ENCODE results near the gene C2CD2L. TPM values are rescaled to one million over a fixed set of nuclear protein-coding genes. Genes with fewer than 3 reads are reported as not detected.
"Not testable (repeated sequence)": the region's sequence is repeated elsewhere in the genome, so short reads cannot be mapped to it uniquely, and the experiment has no call there.

C2CD2L gene
- total RNA-seq (2012; rRNA removed) (2.2 TPM in 2 replicates), polyA plus RNA-seq (2012; rRNA removed) (8.7 and 9.5 TPM in 2 replicates), Bru-seq, nascent RNA (percentile 45 among the genes with signal in this experiment), BruChase-seq, experiment 1, labeled RNA remaining after a 6-hour chase (percentile 50 among the genes with signal in this experiment), BruChase-seq, experiment 2, labeled RNA remaining after a 2-hour chase (percentile 49 among the genes with signal in this experiment)
- polyA plus RNA-seq (2012; cell fraction: cytosol; rRNA removed), result 3.7 and 6.9 TPM in 2 replicates
- polyA plus RNA-seq (2012; cell fraction: nucleus; rRNA removed; ENCODE audit: low replicate concordance), result 14.8 and 29.4 TPM in 2 replicates
- long read RNA-seq, full-length matches to known transcripts, result 6 of 10 reads
- long read RNA-seq, partial matches to known transcripts, result 3 of 10 reads
- long read RNA-seq, other reads (novel, unspliced or antisense), result 1 of 10 reads

- peak within 1 kb of the TSS; percentile 95 for H2AFZ ChIP-seq (replicated peaks; ENCODE audit: low read length, poor library complexity)
- H3K14ac ChIP-seq (replicated peaks; ENCODE audit: low read depth, low read length), result peak within 1 kb of the TSS; percentile 76
- H2BK20ac ChIP-seq (ENCODE audit: low read depth, low read length), result peak within 1 kb of the TSS; percentile 6; the same call in 1 of the 2 replicates
- no peaks in the 10 kb centered on the region for H3K9me3 ChIP-seq (ENCODE audit: control insufficient read depth, insufficient read depth, low read length)
- peaks cover 23% of the 10 kb centered on the region for H3K9me1 ChIP-seq (ENCODE audit: insufficient read depth, low read length)
- H3K27ac ChIP-seq (ENCODE audit: insufficient read depth, low read length), result peak within 1 kb of the TSS; percentile 73
- H3K36me3 ChIP-seq (ENCODE audit: control insufficient read depth, insufficient read depth, low read length), result peaks cover 10% of the 10 kb centered on the region
- H4K91ac ChIP-seq (ENCODE audit: insufficient read depth, low read depth, low read length), result peak within 1 kb of the TSS; percentile 93
- peak within 1 kb of the TSS; percentile 84 for H3K9ac ChIP-seq (ENCODE audit: low read depth, low read length)
- peak within 1 kb of the TSS; percentile 37 for H3K23ac ChIP-seq (ENCODE audit: low read depth, low read length)
- in situ Hi-C loops (cut with MboI; ENCODE audit: low sequenced_read_pairs), result no loop called here
- BruUV-seq (replicated peaks), result no TSS peak
- ChIA-PET POLR2A (ENCODE audit: unreplicated experiment) (interaction anchor here (0.6 kb wide), 1 partner anchor 22 kb away, joined by 11 read pairs; no protein-coding TSS in a partner anchor), CTCF (interaction anchor here (0.8 kb wide), 1 partner anchor 38 kb away, joined by 3 read pairs; no protein-coding TSS in a partner anchor)
- 0% methylated on average over 18 of the region's 49 CpGs; no CpG with 5 or more reads in 1 of the 2 experiments for WGBS, 2 experiments (ENCODE audit: extremely low coverage in 2 of 2, insufficient read length in 1 of 2)
- H3K4ac ChIP-seq (ENCODE audit: low read depth, low read length), result peak within 1 kb of the TSS; percentile 80
- dilution Hi-C loops (cut with HindIII; ENCODE audit: low sequenced_read_pairs, unreplicated experiment), result no loop called here
- peak within 1 kb of the TSS; percentile 67 for H3K56ac ChIP-seq (ENCODE audit: extremely low read depth, insufficient read depth, low read length)
- no peaks in the 10 kb centered on the region for H3K27me3 ChIP-seq (ENCODE audit: control insufficient read depth, insufficient read depth, low read length)
- DNase-seq, result peak; percentile 83
- peak; percentile 96 for ATAC-seq (ENCODE audit: low read depth)
- H2AK9ac ChIP-seq (replicated peaks; ENCODE audit: low read depth, low read length, poor library complexity), result peak within 1 kb of the TSS; percentile 93
- intact Hi-C loops (cut with micrococcal nuclease), result loop anchor here (10.0 kb wide), 1 partner anchor 368 kb away; no protein-coding TSS in a partner anchor
- H2BK15ac ChIP-seq (ENCODE audit: low read depth, low read length), result peak within 1 kb of the TSS; percentile 23; the same call in 1 of the 3 replicates
- peak within 1 kb of the TSS; percentile 4; the same call in 1 of the 2 replicates for H3K18ac ChIP-seq (ENCODE audit: low read depth, low read length)
- peak within 1 kb of the TSS; percentile 91 for H2AK5ac ChIP-seq (ENCODE audit: low read depth, low read length)
- H3K4me3 ChIP-seq (ENCODE audit: insufficient read depth, low read depth, low read length), result peak within 1 kb of the TSS; percentile 45
- H3K4me1 ChIP-seq (ENCODE audit: control insufficient read depth, insufficient read depth, low read length), result peaks cover 9% of the 10 kb centered on the region
- peaks cover 4% of the 10 kb centered on the region; the same call in 1 of the 2 replicates for H4K20me1 ChIP-seq (ENCODE audit: insufficient read depth, low read length)
- H2BK120ac ChIP-seq (ENCODE audit: low read depth, low read length), result peak within 1 kb of the TSS; percentile 15
- H3K79me1 ChIP-seq (ENCODE audit: low read depth in 1 of 2, low read length in 2 of 2), result peaks cover 21 to 57% of the 10 kb centered on the region in 2 experiments
- H4K5ac ChIP-seq (ENCODE audit: low read depth, low read length), result peak within 1 kb of the TSS; percentile 21
- peak within 1 kb of the TSS; percentile 86 to 93 for H4K8ac ChIP-seq (ENCODE audit: low read depth in 2 of 2, low read length in 2 of 2)
- H2BK5ac ChIP-seq (ENCODE audit: low read depth, low read length, poor library complexity, severe bottlenecking), result peak within 1 kb of the TSS; percentile 46
- TF ChIP-seq BHLHE40 (IDR thresholded peaks at IDR 0.05; ENCODE audit: low read depth, low read length), result peak; percentile 69; the same call in 1 of the 2 replicates
- peak; percentile 96 for TF ChIP-seq MAZ (IDR thresholded peaks at IDR 0.05; ENCODE audit: borderline replicate concordance, low read depth, low read length)
- TF ChIP-seq SMC3 (IDR thresholded peaks at IDR 0.05; ENCODE audit: low read depth, low read length), result no peak
- H3K4me2 ChIP-seq (ENCODE audit: low read depth, low read length), result peak within 1 kb of the TSS; percentile 95
Measured at GRCh38 chr11:119106564-119107537, at the start of gene C2CD2L. Gene C2CD2L (plus strand): TSS chr11:119107344. CDS start chr11:119107742, 398 bp downstream.

- H3K79me1 ChIP-seq (ENCODE audit: low read depth in 1 of 2, low read length in 2 of 2), result peaks cover 22 to 48% of the 10 kb centered on the region in 2 experiments
- intact Hi-C loops (cut with micrococcal nuclease), result not testable (repeated sequence)
Measured at GRCh38 chr11:119059128-119059527, 48.0 kb upstream of the C2CD2L start.

More at GRCh38 chr11:119059128-119059527, 48.0 kb upstream of the C2CD2L start:
- H4K8ac ChIP-seq (ENCODE audit: low read depth in 2 of 2, low read length in 2 of 2); H3K14ac ChIP-seq (replicated peaks; ENCODE audit: low read depth, low read length); H3K9me1 ChIP-seq (ENCODE audit: insufficient read depth, low read length); H3K4ac ChIP-seq (ENCODE audit: low read depth, low read length); H3K56ac ChIP-seq (ENCODE audit: extremely low read depth, insufficient read depth, low read length); H3K18ac ChIP-seq (ENCODE audit: low read depth, low read length); H2BK5ac ChIP-seq (ENCODE audit: low read depth, low read length, poor library complexity, severe bottlenecking); H3K27me3 ChIP-seq (ENCODE audit: control insufficient read depth, insufficient read depth, low read length); H2AK5ac ChIP-seq (ENCODE audit: low read depth, low read length); H2BK120ac ChIP-seq (ENCODE audit: low read depth, low read length); POLR2A ChIA-PET (ENCODE audit: unreplicated experiment); H4K91ac ChIP-seq (ENCODE audit: insufficient read depth, low read depth, low read length); H3K4me3 ChIP-seq (ENCODE audit: insufficient read depth, low read depth, low read length); dilution Hi-C loops (cut with HindIII; ENCODE audit: low sequenced_read_pairs, unreplicated experiment); H4K20me1 ChIP-seq (ENCODE audit: insufficient read depth, low read length); H2BK20ac ChIP-seq (ENCODE audit: low read depth, low read length); BruUV-seq (replicated peaks); H2AFZ ChIP-seq (replicated peaks; ENCODE audit: low read length, poor library complexity); DNase-seq; H3K27ac ChIP-seq (ENCODE audit: insufficient read depth, low read length); H2AK9ac ChIP-seq (replicated peaks; ENCODE audit: low read depth, low read length, poor library complexity); H4K5ac ChIP-seq (ENCODE audit: low read depth, low read length); H3K23ac ChIP-seq (ENCODE audit: low read depth, low read length); H3K4me1 ChIP-seq (ENCODE audit: control insufficient read depth, insufficient read depth, low read length); ATAC-seq (ENCODE audit: low read depth); in situ Hi-C loops (cut with MboI; ENCODE audit: low sequenced_read_pairs); CTCF ChIA-PET; H3K4me2 ChIP-seq (ENCODE audit: low read depth, low read length); H2BK15ac ChIP-seq (ENCODE audit: low read depth, low read length); H3K9me3 ChIP-seq (ENCODE audit: control insufficient read depth, insufficient read depth, low read length); H3K9ac ChIP-seq (ENCODE audit: low read depth, low read length): not testable (repeated sequence)
- peaks cover 13% of the 10 kb centered on the region for H3K36me3 ChIP-seq (ENCODE audit: control insufficient read depth, insufficient read depth, low read length)
- 92% methylated on average over 2 of the region's 35 CpGs; no CpG with 5 or more reads in 1 of the 2 experiments for WGBS, 2 experiments (ENCODE audit: extremely low coverage in 2 of 2, insufficient read length in 1 of 2)
